ENCODE results near the gene ADPRS.
A peak's percentile ranks its signal among the peaks of the same experiment; 100 is the strongest.

The ADPRS gene

DNA sequence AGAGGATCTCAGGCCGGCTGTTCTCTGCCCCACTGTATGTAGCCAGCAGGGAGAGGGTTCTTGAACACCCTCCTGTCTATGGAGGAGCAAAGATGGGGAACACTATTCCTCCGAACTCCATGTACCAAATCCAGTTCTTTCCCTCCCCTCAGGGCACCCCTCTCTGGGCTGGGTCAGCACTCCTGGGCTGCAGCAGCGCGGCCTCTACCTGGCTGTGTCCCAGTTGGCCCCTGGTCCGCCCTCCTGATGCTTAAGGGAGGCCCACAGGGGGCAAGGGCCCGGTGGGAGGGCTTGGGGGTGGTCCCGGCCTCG, 471 bp upstream of the ADPRS start:
- TF ChIP-seq, protein P1, sequence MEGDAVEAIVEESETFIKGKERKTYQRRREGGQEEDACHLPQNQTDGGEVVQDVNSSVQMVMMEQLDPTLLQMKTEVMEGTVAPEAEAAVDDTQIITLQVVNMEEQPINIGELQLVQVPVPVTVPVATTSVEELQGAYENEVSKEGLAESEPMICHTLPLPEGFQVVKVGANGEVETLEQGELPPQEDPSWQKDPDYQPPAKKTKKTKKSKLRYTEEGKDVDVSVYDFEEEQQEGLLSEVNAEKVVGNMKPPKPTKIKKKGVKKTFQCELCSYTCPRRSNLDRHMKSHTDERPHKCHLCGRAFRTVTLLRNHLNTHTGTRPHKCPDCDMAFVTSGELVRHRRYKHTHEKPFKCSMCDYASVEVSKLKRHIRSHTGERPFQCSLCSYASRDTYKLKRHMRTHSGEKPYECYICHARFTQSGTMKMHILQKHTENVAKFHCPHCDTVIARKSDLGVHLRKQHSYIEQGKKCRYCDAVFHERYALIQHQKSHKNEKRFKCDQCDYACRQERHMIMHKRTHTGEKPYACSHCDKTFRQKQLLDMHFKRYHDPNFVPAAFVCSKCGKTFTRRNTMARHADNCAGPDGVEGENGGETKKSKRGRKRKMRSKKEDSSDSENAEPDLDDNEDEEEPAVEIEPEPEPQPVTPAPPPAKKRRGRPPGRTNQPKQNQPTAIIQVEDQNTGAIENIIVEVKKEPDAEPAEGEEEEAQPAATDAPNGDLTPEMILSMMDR (IDR thresholded peaks at IDR 0.05) = no peak
- Histone ChIP-seq H3K4me1 (ENCODE audit: control insufficient read depth in 1 of 2, insufficient read depth in 1 of 2, low read depth in 1 of 2, low read length in 1 of 2) (peaks cover 36 to 37% of the 10 kb centered on the region in 2 experiments), H3K27ac (peak overlapping the region; percentile 89), H3K4me3 (ENCODE audit: low read depth in 1 of 2, low read length in 1 of 2) (peak overlapping the region; percentile 96 to 99), H3K27me3 (peaks cover 20% of the 10 kb centered on the region), H3K36me3 (peaks cover 25% of the 10 kb centered on the region), H3K9me3 (no peaks in the 10 kb centered on the region)

DNA sequence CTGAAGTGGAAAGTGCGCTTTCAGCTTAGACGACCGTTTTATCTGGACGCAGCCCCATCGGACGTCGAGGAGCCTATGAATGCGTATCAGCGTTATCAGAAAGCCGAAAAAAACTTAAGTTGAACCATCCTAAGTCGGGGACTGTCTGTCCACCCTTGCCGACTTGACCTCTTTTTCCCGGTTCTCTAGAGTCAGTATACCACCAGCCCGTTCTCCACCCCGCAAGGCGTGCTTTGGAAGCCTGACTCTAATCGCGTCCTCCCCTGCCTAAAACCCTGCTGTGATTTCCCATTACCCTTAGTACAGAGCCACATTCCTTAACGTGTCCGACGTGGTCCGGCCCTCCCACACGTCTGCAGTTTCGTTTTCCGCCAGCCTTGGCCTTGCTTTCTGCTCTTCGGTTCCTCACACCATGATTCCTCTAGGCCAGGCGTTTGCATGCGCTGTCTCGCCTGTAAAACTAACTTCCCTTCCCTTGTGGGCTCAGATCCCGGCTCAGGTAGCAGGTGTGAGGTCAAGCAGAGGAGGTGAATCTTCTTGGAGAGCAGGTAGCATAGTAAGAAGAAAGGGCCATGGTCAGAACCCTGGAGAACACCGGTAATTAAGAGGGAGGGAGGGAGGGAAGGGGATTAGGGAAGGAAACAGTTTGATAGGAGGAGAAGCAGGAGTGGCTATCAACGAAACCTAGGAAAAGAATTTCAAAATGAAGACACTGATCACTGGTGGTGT, 865 bp downstream of the ADPRS start:
- peak overlapping the region; percentile 96 to 99 for H3K4me3 ChIP-seq (ENCODE audit: low read depth in 1 of 2, low read length in 1 of 2)
- TF ChIP-seq, protein P1 (IDR thresholded peaks at IDR 0.05) = no peak
- H3K4me1 ChIP-seq (ENCODE audit: control insufficient read depth in 1 of 2, insufficient read depth in 1 of 2, low read depth in 1 of 2, low read length in 1 of 2) = peaks cover 29 to 32% of the 10 kb centered on the region in 2 experiments
- peaks cover 39% of the 10 kb centered on the region for H3K36me3 ChIP-seq
- H3K27me3 ChIP-seq = peaks cover 6% of the 10 kb centered on the region
- H3K9me3 ChIP-seq = no peaks in the 10 kb centered on the region
- H3K27ac ChIP-seq = peak overlapping the region; percentile 89

DNA sequence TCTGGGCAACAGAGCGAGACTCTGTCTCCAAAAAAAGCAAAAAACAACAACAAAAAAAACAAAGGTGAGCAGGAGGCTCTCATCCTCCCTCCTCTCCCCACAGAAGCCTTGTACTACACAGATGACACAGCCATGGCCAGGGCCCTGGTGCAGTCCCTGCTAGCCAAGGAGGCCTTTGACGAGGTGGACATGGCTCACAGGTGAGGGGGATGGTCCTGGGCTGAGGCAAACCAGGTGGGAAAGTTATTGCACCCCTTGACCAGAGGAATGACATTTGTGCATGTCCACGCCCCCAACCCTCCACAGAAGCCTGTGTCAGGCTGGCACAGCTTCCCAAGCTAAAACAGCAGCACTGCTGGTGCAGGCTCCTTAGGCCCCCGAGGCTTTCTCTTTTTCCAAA, 2.4 kb downstream of the ADPRS start:
- H3K27me3 ChIP-seq = no peaks in the 10 kb centered on the region
- H3K36me3 ChIP-seq = peaks cover 51% of the 10 kb centered on the region
- TF ChIP-seq, protein P1 (IDR thresholded peaks at IDR 0.05) = no peak
- H3K4me3 ChIP-seq (ENCODE audit: low read depth in 1 of 2, low read length in 1 of 2) = no peak overlapping the region
- H3K9me3 ChIP-seq = no peaks in the 10 kb centered on the region
- peaks cover 39% of the 10 kb centered on the region in 2 experiments for H3K4me1 ChIP-seq (ENCODE audit: control insufficient read depth in 1 of 2, insufficient read depth in 1 of 2, low read depth in 1 of 2, low read length in 1 of 2)
- H3K27ac ChIP-seq = no peak overlapping the region

DNA sequence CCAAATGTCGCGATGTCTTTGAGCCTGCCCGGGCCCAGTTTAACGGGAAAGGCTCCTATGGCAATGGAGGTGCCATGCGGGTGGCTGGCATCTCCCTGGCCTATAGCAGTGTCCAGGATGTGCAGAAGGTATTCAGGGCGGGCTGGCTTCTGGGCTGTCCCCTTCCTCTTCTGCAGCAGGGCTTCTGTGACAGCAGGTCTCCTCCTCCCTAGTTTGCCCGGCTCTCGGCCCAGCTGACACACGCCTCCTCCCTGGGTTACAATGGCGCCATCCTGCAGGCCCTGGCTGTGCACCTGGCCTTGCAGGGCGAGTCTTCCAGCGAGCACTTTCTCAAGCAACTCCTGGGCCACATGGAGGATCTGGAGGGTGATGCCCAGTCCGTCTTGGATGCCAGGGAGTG, 3.0 kb downstream of the ADPRS start:
- no peaks in the 10 kb centered on the region for H3K27me3 ChIP-seq
- no peaks in the 10 kb centered on the region for H3K9me3 ChIP-seq
- TF ChIP-seq, protein P1 (IDR thresholded peaks at IDR 0.05) = no peak
- H3K36me3 ChIP-seq = peaks cover 57% of the 10 kb centered on the region
- H3K4me1 ChIP-seq (ENCODE audit: control insufficient read depth in 1 of 2, insufficient read depth in 1 of 2, low read depth in 1 of 2, low read length in 1 of 2) = peaks cover 41 to 44% of the 10 kb centered on the region in 2 experiments
- H3K27ac ChIP-seq = no peak overlapping the region
- H3K4me3 ChIP-seq (ENCODE audit: low read depth in 1 of 2, low read length in 1 of 2) = no peak overlapping the region

DNA sequence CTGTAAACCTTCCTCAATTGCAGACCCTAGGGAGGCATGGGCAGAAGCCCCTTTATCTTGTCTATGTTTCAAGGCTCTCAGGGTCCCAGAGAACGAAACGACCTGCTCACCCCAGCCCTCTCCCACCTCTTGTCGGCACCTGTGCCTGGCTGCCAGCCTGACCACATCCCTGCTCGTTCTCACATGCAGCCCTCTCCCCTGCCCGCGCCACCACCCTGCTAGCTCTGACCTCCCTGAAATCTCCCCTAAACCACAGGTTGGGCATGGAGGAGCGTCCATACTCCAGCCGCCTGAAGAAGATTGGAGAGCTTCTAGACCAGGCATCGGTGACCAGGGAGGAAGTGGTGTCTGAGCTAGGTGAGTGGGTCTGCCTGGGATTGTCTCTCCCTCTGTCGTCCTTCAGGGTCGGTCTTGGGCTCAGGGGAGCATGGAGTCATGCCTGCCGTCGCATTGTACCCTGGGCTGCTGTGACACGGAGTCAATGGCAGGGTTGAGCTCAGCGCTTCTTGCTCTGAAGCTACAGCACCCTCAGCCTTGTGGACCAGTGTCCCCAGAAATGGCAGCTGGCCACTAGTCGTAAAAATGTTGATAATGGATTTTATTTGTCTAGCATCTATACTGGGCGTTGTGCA, 3.6 kb downstream of the ADPRS start:
- H3K4me3 ChIP-seq (ENCODE audit: low read depth in 1 of 2, low read length in 1 of 2) = no peak overlapping the region
- H3K4me1 ChIP-seq (ENCODE audit: control insufficient read depth in 1 of 2, insufficient read depth in 1 of 2, low read depth in 1 of 2, low read length in 1 of 2) = peaks cover 40 to 44% of the 10 kb centered on the region in 2 experiments
- H3K36me3 ChIP-seq = peaks cover 62% of the 10 kb centered on the region
- H3K27ac ChIP-seq = no peak overlapping the region
- H3K9me3 ChIP-seq = no peaks in the 10 kb centered on the region
- TF ChIP-seq, protein P1 (IDR thresholded peaks at IDR 0.05) = no peak
- H3K27me3 ChIP-seq = no peaks in the 10 kb centered on the region
